ENCODE results near the gene OTOP2. TPM values are rescaled to one million over a fixed set of nuclear protein-coding genes. Genes with fewer than 3 reads are reported as not detected.

Gene OTOP2
- total and polyA plus RNA-seq, 2 of the 4 experiments (the other 2 are of a cell fraction): not detected

GRCh38 chr17:74890554-74890953, 33.5 kb upstream of the OTOP2 start:
- H2BK20ac ChIP-seq (ENCODE audit: low read depth, low read length): no peak overlapping the region
- peaks cover 2% of the 10 kb centered on the region; the same call in 1 of the 2 replicates for H3K4me1 ChIP-seq (ENCODE audit: control insufficient read depth, insufficient read depth, low read length)
- H2BK15ac ChIP-seq (ENCODE audit: low read depth, low read length): no peak overlapping the region
- intact Hi-C loops (cut with micrococcal nuclease) (no loop called here), dilution Hi-C loops (cut with HindIII; ENCODE audit: low sequenced_read_pairs, unreplicated experiment) (no loop called here), in situ Hi-C loops (cut with MboI; ENCODE audit: low sequenced_read_pairs) (no loop called here)
- H3K9me1 ChIP-seq (ENCODE audit: insufficient read depth, low read length): no peaks in the 10 kb centered on the region
- no peak overlapping the region for H2AFZ ChIP-seq (replicated peaks; ENCODE audit: low read length, poor library complexity)
- ChIA-PET CTCF (no interaction called here), POLR2A (ENCODE audit: unreplicated experiment) (no interaction called here)
- H3K79me1 ChIP-seq (ENCODE audit: low read depth in 1 of 2, low read length in 2 of 2): no peaks in the 10 kb centered on the region
- no peak for TF ChIP-seq RCOR1 (IDR thresholded peaks at IDR 0.05; ENCODE audit: insufficient replicate concordance, low read length)
- no peak for TF ChIP-seq MAFK (IDR thresholded peaks at IDR 0.05; ENCODE audit: low read depth, low read length)
- no peak for TF ChIP-seq NFE2L2 (IDR thresholded peaks at IDR 0.05; ENCODE audit: low read depth, low read length)
- TF ChIP-seq SMC3 (IDR thresholded peaks at IDR 0.05; ENCODE audit: low read depth, low read length): no peak
- no peak for TF ChIP-seq CTCF (conservative IDR thresholded peaks at IDR 0.05; ENCODE audit: low read depth, low read length)
- no peak for TF ChIP-seq FOS (IDR thresholded peaks at IDR 0.05; ENCODE audit: low read depth, low read length)
- TF ChIP-seq MAZ (IDR thresholded peaks at IDR 0.05; ENCODE audit: borderline replicate concordance, low read depth, low read length): no peak
- no peak for TF ChIP-seq ELK1 (IDR thresholded peaks at IDR 0.05; ENCODE audit: borderline replicate concordance, low read depth, low read length)
- TF ChIP-seq MXI1 (IDR thresholded peaks at IDR 0.05; ENCODE audit: borderline replicate concordance, low read depth, low read length): no peak
- peaks cover 80% of the 10 kb centered on the region for H3K27me3 ChIP-seq (ENCODE audit: control insufficient read depth, insufficient read depth, low read length)
- no peak overlapping the region for H3K27ac ChIP-seq (ENCODE audit: insufficient read depth, low read length)
- no peak overlapping the region for H3K56ac ChIP-seq (ENCODE audit: extremely low read depth, insufficient read depth, low read length)
- WGBS, 2 experiments (ENCODE audit: extremely low coverage in 2 of 2, insufficient read length in 1 of 2): 59% methylated on average over 2 of the region's 7 CpGs; no CpG with 5 or more reads in 1 of the 2 experiments
- peak overlapping the region; percentile 16 for H2AK9ac ChIP-seq (replicated peaks; ENCODE audit: low read depth, low read length, poor library complexity)
- H4K5ac ChIP-seq (ENCODE audit: low read depth, low read length): no peak overlapping the region
- H3K4me2 ChIP-seq (ENCODE audit: low read depth, low read length): no peak overlapping the region
- no peak overlapping the region for H4K8ac ChIP-seq (ENCODE audit: low read depth in 2 of 2, low read length in 2 of 2)
- H2BK120ac ChIP-seq (ENCODE audit: low read depth, low read length): no peak overlapping the region
- H2BK5ac ChIP-seq (ENCODE audit: low read depth, low read length, poor library complexity, severe bottlenecking): no peak overlapping the region
- H3K36me3 ChIP-seq (ENCODE audit: control insufficient read depth, insufficient read depth, low read length): no peaks in the 10 kb centered on the region
- no peak overlapping the region for H3K4ac ChIP-seq (ENCODE audit: low read depth, low read length)
- no peak overlapping the region for H3K4me3 ChIP-seq (ENCODE audit: insufficient read depth, low read depth, low read length)
- no peak overlapping the region for H3K23ac ChIP-seq (ENCODE audit: low read depth, low read length)
- H3K9me3 ChIP-seq (ENCODE audit: control insufficient read depth, insufficient read depth, low read length): no peaks in the 10 kb centered on the region
- H4K20me1 ChIP-seq (ENCODE audit: insufficient read depth, low read length): no peaks in the 10 kb centered on the region
- no peak for DNase-seq
- ATAC-seq (ENCODE audit: low read depth): no peak
- no peak overlapping the region for H3K18ac ChIP-seq (ENCODE audit: low read depth, low read length)
- H3K9ac ChIP-seq (ENCODE audit: low read depth, low read length): no peak overlapping the region
- no peak overlapping the region for H2AK5ac ChIP-seq (ENCODE audit: low read depth, low read length)
- BruUV-seq (replicated peaks): no TSS peak
- H4K91ac ChIP-seq (ENCODE audit: insufficient read depth, low read depth, low read length): no peak overlapping the region
- H3K14ac ChIP-seq (replicated peaks; ENCODE audit: low read depth, low read length): no peak overlapping the region

Data from IMR-90 (cell line).